ENCODE measurements around the gene DTNB. TPM values are rescaled to one million over a fixed set of nuclear protein-coding genes. Genes with fewer than 3 reads are reported as not detected.

The DTNB gene
- total and polyA plus RNA-seq, 2 of the 4 experiments (the other 2 are of a cell fraction): 3.8 to 5.3 TPM

GRCh38 chr2:25722224-25722623 lies 48.8 kb upstream of the DTNB start:
- Histone ChIP-seq H2AK9ac (replicated peaks; ENCODE audit: low read depth, low read length, poor library complexity) (no peak overlapping the region), H3K9me1 (ENCODE audit: insufficient read depth, low read length) (no peaks in the 10 kb centered on the region), H3K27ac (ENCODE audit: insufficient read depth, low read length) (no peak overlapping the region), H3K4me2 (ENCODE audit: low read depth, low read length) (no peak overlapping the region), H3K14ac (replicated peaks; ENCODE audit: low read depth, low read length) (no peak overlapping the region), H2BK20ac (ENCODE audit: low read depth, low read length) (no peak overlapping the region), H3K9me3 (ENCODE audit: control insufficient read depth, insufficient read depth, low read length) (no peaks in the 10 kb centered on the region), H2BK120ac (ENCODE audit: low read depth, low read length) (no peak overlapping the region), H3K9ac (ENCODE audit: low read depth, low read length) (no peak overlapping the region), H3K79me1 (ENCODE audit: low read depth in 1 of 2, low read length in 2 of 2) (no peaks in the 10 kb centered on the region), H3K18ac (ENCODE audit: low read depth, low read length) (no peak overlapping the region), H3K36me3 (ENCODE audit: control insufficient read depth, insufficient read depth, low read length) (no peaks in the 10 kb centered on the region), H2BK5ac (ENCODE audit: low read depth, low read length, poor library complexity, severe bottlenecking) (no peak overlapping the region), H3K23ac (ENCODE audit: low read depth, low read length) (no peak overlapping the region), H4K5ac (ENCODE audit: low read depth, low read length) (no peak overlapping the region), H3K4ac (ENCODE audit: low read depth, low read length) (no peak overlapping the region), H4K91ac (ENCODE audit: insufficient read depth, low read depth, low read length) (no peak overlapping the region), H3K56ac (ENCODE audit: extremely low read depth, insufficient read depth, low read length) (no peak overlapping the region), H3K27me3 (ENCODE audit: control insufficient read depth, insufficient read depth, low read length) (peaks cover 32% of the 10 kb centered on the region), H2BK15ac (ENCODE audit: low read depth, low read length) (no peak overlapping the region), H3K4me1 (ENCODE audit: control insufficient read depth, insufficient read depth, low read length) (no peaks in the 10 kb centered on the region), H2AK5ac (ENCODE audit: low read depth, low read length) (no peak overlapping the region), H3K4me3 (ENCODE audit: insufficient read depth, low read depth, low read length) (no peak overlapping the region), H4K20me1 (ENCODE audit: insufficient read depth, low read length) (no peaks in the 10 kb centered on the region), H4K8ac (ENCODE audit: low read depth in 2 of 2, low read length in 2 of 2) (no peak overlapping the region), H2AFZ (replicated peaks; ENCODE audit: low read length, poor library complexity) (no peak overlapping the region)
- DNase-seq (no peak), ATAC-seq (ENCODE audit: low read depth) (no peak)
- TF ChIP-seq POLR2A (IDR thresholded peaks at IDR 0.05; ENCODE audit: low read depth, low read length): no peak
- in situ Hi-C loops (cut with MboI; ENCODE audit: low sequenced_read_pairs) (no loop called here), dilution Hi-C loops (cut with HindIII; ENCODE audit: low sequenced_read_pairs, unreplicated experiment) (no loop called here), intact Hi-C loops (cut with micrococcal nuclease) (no loop called here)
- no TSS peak for BruUV-seq (replicated peaks)
- ChIA-PET POLR2A (ENCODE audit: unreplicated experiment) (no interaction called here), CTCF (no interaction called here)
- WGBS, 2 experiments (ENCODE audit: extremely low coverage in 2 of 2, insufficient read length in 1 of 2): no CpG with 5 or more reads among the region's 3 CpGs
